Activated naive CD8-positive, alpha-beta T cell treated with anti-CD3 and anti-CD28 coated beads, Interleukin-2, amount 50 U/mL, for 24 hours (primary cell): ENCODE data around the gene MSI2.

Experiments
- ATAC-seq: fragments of 150-1000 bp; cut with Tn5 transposase; one replicate; pipeline ENCODE4 v1.10.0; 2021
- DNase-seq: peaks from one replicate; pipeline ENCODE4 v3.0.0; 2021
- H3K27ac Mint-ChIP-seq: one replicate; pipeline ENCODE4 v1.8.0; 2021; ENCODE audit warnings: mild to moderate bottlenecking, mixed read lengths
- H3K27me3 Mint-ChIP-seq: one replicate; pipeline ENCODE4 v1.8.0; 2021; ENCODE audit warnings: mixed read lengths
- H3K36me3 Mint-ChIP-seq: one replicate; pipeline ENCODE4 v1.8.0; 2021; ENCODE audit warnings: low read depth, mixed read lengths
- H3K4me1 Mint-ChIP-seq: one replicate; pipeline ENCODE4 v1.8.0; 2021; ENCODE audit warnings: mixed read lengths
- H3K4me3 Mint-ChIP-seq: one replicate; pipeline ENCODE4 v1.8.0; 2021; ENCODE audit warnings: mild to moderate bottlenecking, moderate library complexity, mixed read lengths
- H3K9me3 Mint-ChIP-seq: one replicate; pipeline ENCODE4 v1.8.0; 2021; ENCODE audit warnings: mixed read lengths

MSI2 gene

GRCh38 chr17:57234739-57235092 lies 21.6 kb upstream of the MSI2 start:
- no peaks in the 10 kb centered on the region for H3K9me3 Mint-ChIP-seq
- no peaks in the 10 kb centered on the region for H3K36me3 Mint-ChIP-seq
- H3K27ac Mint-ChIP-seq: no peak overlapping the region
- no peaks in the 10 kb centered on the region for H3K4me1 Mint-ChIP-seq
- no peak overlapping the region for H3K4me3 Mint-ChIP-seq
- ATAC-seq: no peak
- no peak for DNase-seq
- peaks cover 8% of the 10 kb centered on the region for H3K27me3 Mint-ChIP-seq

- Mint-ChIP-seq H3K36me3 (no peaks in the 10 kb centered on the region), H3K27me3 (peaks cover 8% of the 10 kb centered on the region), H3K27ac (no peak overlapping the region), H3K4me1 (no peaks in the 10 kb centered on the region), H3K4me3 (no peak overlapping the region), H3K9me3 (no peaks in the 10 kb centered on the region)
- DNase-seq (no peak), ATAC-seq (no peak)
Measured at GRCh38 chr17:57235124-57235523, 21.2 kb upstream of the MSI2 start.

- ATAC-seq (no peak), DNase-seq (no peak)
- Mint-ChIP-seq H3K4me3 (no peak overlapping the region), H3K4me1 (no peaks in the 10 kb centered on the region), H3K27ac (no peak overlapping the region), H3K27me3 (peaks cover 7% of the 10 kb centered on the region), H3K36me3 (no peaks in the 10 kb centered on the region), H3K9me3 (no peaks in the 10 kb centered on the region)
Measured at GRCh38 chr17:57236686-57237299, 19.5 kb upstream of the MSI2 start.

GRCh38 chr17:57240648-57241047 lies 15.7 kb upstream of the MSI2 start:
- H3K36me3 Mint-ChIP-seq: no peaks in the 10 kb centered on the region
- H3K4me3 Mint-ChIP-seq: no peak overlapping the region
- H3K27me3 Mint-ChIP-seq: no peaks in the 10 kb centered on the region
- no peak for DNase-seq
- no peaks in the 10 kb centered on the region for H3K9me3 Mint-ChIP-seq
- ATAC-seq: no peak
- H3K27ac Mint-ChIP-seq: no peak overlapping the region
- peaks cover 3% of the 10 kb centered on the region for H3K4me1 Mint-ChIP-seq

GRCh38 chr17:57242148-57242547 lies 14.2 kb upstream of the MSI2 start:
- Mint-ChIP-seq H3K36me3 (no peaks in the 10 kb centered on the region), H3K27ac (no peak overlapping the region), H3K4me1 (peaks cover 3% of the 10 kb centered on the region), H3K9me3 (no peaks in the 10 kb centered on the region), H3K4me3 (no peak overlapping the region), H3K27me3 (no peaks in the 10 kb centered on the region)
- DNase-seq (no peak), ATAC-seq (no peak)

- DNase-seq: peak; percentile 81
- peaks cover 3% of the 10 kb centered on the region for H3K4me1 Mint-ChIP-seq
- H3K27ac Mint-ChIP-seq: peak overlapping the region; percentile 18
- H3K27me3 Mint-ChIP-seq: no peaks in the 10 kb centered on the region
- peak; percentile 72 for ATAC-seq
- H3K4me3 Mint-ChIP-seq: no peak overlapping the region
- H3K9me3 Mint-ChIP-seq: no peaks in the 10 kb centered on the region
- no peaks in the 10 kb centered on the region for H3K36me3 Mint-ChIP-seq
Measured at GRCh38 chr17:57243171-57243622, 13.1 kb upstream of the MSI2 start.

GRCh38 chr17:57245786-57246185 lies 10.5 kb upstream of the MSI2 start:
- Mint-ChIP-seq H3K27ac (no peak overlapping the region), H3K27me3 (no peaks in the 10 kb centered on the region), H3K4me1 (peaks cover 3% of the 10 kb centered on the region), H3K9me3 (no peaks in the 10 kb centered on the region), H3K4me3 (no peak overlapping the region), H3K36me3 (no peaks in the 10 kb centered on the region)
- DNase-seq: no peak
- ATAC-seq: no peak

GRCh38 chr17:57246257-57246656 lies 10.1 kb upstream of the MSI2 start:
- H3K27me3 Mint-ChIP-seq: no peaks in the 10 kb centered on the region
- DNase-seq (no peak), ATAC-seq (no peak)
- H3K4me1 Mint-ChIP-seq: peaks cover 3% of the 10 kb centered on the region
- no peak overlapping the region for H3K4me3 Mint-ChIP-seq
- peaks cover 2% of the 10 kb centered on the region for H3K9me3 Mint-ChIP-seq
- H3K27ac Mint-ChIP-seq: no peak overlapping the region
- no peaks in the 10 kb centered on the region for H3K36me3 Mint-ChIP-seq

- ATAC-seq: no peak
- H3K27ac Mint-ChIP-seq: no peak overlapping the region
- no peak for DNase-seq
- no peaks in the 10 kb centered on the region for H3K36me3 Mint-ChIP-seq
- H3K4me3 Mint-ChIP-seq: no peak overlapping the region
- H3K4me1 Mint-ChIP-seq: peaks cover 3% of the 10 kb centered on the region
- no peaks in the 10 kb centered on the region for H3K27me3 Mint-ChIP-seq
- peaks cover 6% of the 10 kb centered on the region for H3K9me3 Mint-ChIP-seq
Measured at GRCh38 chr17:57247261-57247660, 9.1 kb upstream of the MSI2 start.

GRCh38 chr17:57247913-57248312 lies 8.4 kb upstream of the MSI2 start:
- no peak overlapping the region for H3K27ac Mint-ChIP-seq
- ATAC-seq (no peak), DNase-seq (no peak)
- H3K27me3 Mint-ChIP-seq: no peaks in the 10 kb centered on the region
- H3K9me3 Mint-ChIP-seq: peaks cover 6% of the 10 kb centered on the region
- no peaks in the 10 kb centered on the region for H3K36me3 Mint-ChIP-seq
- H3K4me1 Mint-ChIP-seq: peaks cover 1% of the 10 kb centered on the region
- H3K4me3 Mint-ChIP-seq: no peak overlapping the region

- no peak overlapping the region for H3K27ac Mint-ChIP-seq
- H3K36me3 Mint-ChIP-seq: no peaks in the 10 kb centered on the region
- DNase-seq (no peak), ATAC-seq (no peak)
- no peaks in the 10 kb centered on the region for H3K27me3 Mint-ChIP-seq
- H3K4me3 Mint-ChIP-seq: no peak overlapping the region
- no peaks in the 10 kb centered on the region for H3K4me1 Mint-ChIP-seq
- peaks cover 6% of the 10 kb centered on the region for H3K9me3 Mint-ChIP-seq
Measured at GRCh38 chr17:57249520-57249919, 6.8 kb upstream of the MSI2 start.

- H3K4me3 Mint-ChIP-seq: no peak overlapping the region
- no peak for DNase-seq
- H3K27ac Mint-ChIP-seq: no peak overlapping the region
- H3K27me3 Mint-ChIP-seq: no peaks in the 10 kb centered on the region
- H3K9me3 Mint-ChIP-seq: peaks cover 6% of the 10 kb centered on the region
- ATAC-seq: no peak
- H3K36me3 Mint-ChIP-seq: no peaks in the 10 kb centered on the region
- peaks cover 8% of the 10 kb centered on the region for H3K4me1 Mint-ChIP-seq
Measured at GRCh38 chr17:57251211-57251787, 5.0 kb upstream of the MSI2 start.

GRCh38 chr17:57253362-57254065 lies 2.8 kb upstream of the MSI2 start:
- Mint-ChIP-seq H3K9me3 (peaks cover 6% of the 10 kb centered on the region), H3K36me3 (peaks cover 2% of the 10 kb centered on the region), H3K27me3 (no peaks in the 10 kb centered on the region), H3K4me3 (no peak overlapping the region), H3K4me1 (peaks cover 17% of the 10 kb centered on the region), H3K27ac (no peak overlapping the region)
- DNase-seq (no peak), ATAC-seq (no peak)

- DNase-seq (no peak), ATAC-seq (no peak)
- Mint-ChIP-seq H3K4me1 (peaks cover 34% of the 10 kb centered on the region), H3K36me3 (peaks cover 12% of the 10 kb centered on the region), H3K4me3 (peak overlapping the region; percentile 81), H3K27ac (peak overlapping the region; percentile 84), H3K27me3 (no peaks in the 10 kb centered on the region), H3K9me3 (peaks cover 6% of the 10 kb centered on the region)
Measured at GRCh38 chr17:57255182-57255775, 1.0 kb upstream of the MSI2 start.

GRCh38 chr17:57256708-57257112 lies 387 bp downstream of the MSI2 start:
- peak; percentile 31 for DNase-seq
- Mint-ChIP-seq H3K36me3 (peaks cover 21% of the 10 kb centered on the region), H3K9me3 (no peaks in the 10 kb centered on the region), H3K4me1 (peaks cover 49% of the 10 kb centered on the region), H3K27ac (peak overlapping the region; percentile 84), H3K27me3 (no peaks in the 10 kb centered on the region), H3K4me3 (peak overlapping the region; percentile 87)
- ATAC-seq: no peak
